HG03108 (cell line): ENCODE results near the gene ZC4H2.
"Not testable (repeated sequence)": the region's sequence is repeated elsewhere in the genome, so short reads cannot be mapped to it uniquely, and the experiment has no call there.

Source experiments
- ATAC-seq: cut with Tn5 transposase; IDR thresholded peaks from one replicate; pipeline ENCODE4 v1.9.1; 2021; ENCODE audit warnings: moderate library complexity; ENCODE audit not compliant: unreplicated experiment

The ZC4H2 gene

GRCh38 chrX:64975989-64976672, at the start of gene ZC4H2:
ZC4H2 (minus strand) TSS chrX:64976450; CDS start chrX:64976377, 73 bp downstream.
- peak; percentile 100 for ATAC-seq

- ATAC-seq = no peak
Observed at GRCh38 chrX:65017451-65017850, 41.2 kb upstream of the ZC4H2 start.

GRCh38 chrX:65014230-65014629, 38.0 kb upstream of the ZC4H2 start:
- no peak for ATAC-seq

- no peak for ATAC-seq
Observed at GRCh38 chrX:65009459-65009858, 33.2 kb upstream of the ZC4H2 start.

- not testable (repeated sequence) for ATAC-seq
Observed at GRCh38 chrX:65002208-65002607, 26.0 kb upstream of the ZC4H2 start.

- no peak for ATAC-seq
Observed at GRCh38 chrX:64996805-64997204, 20.6 kb upstream of the ZC4H2 start.

- no peak for ATAC-seq
Observed at GRCh38 chrX:64994131-64994798, 18.0 kb upstream of the ZC4H2 start.

GRCh38 chrX:64977830-64978229, 1.6 kb upstream of the ZC4H2 start:
- ATAC-seq = no peak

GRCh38 chrX:64977051-64977450, 801 bp upstream of the ZC4H2 start:
- ATAC-seq = no peak

- ATAC-seq = peak; percentile 13
Observed at GRCh38 chrX:64976673-64977040, 407 bp upstream of the ZC4H2 start.

GRCh38 chrX:64975491-64975890, 759 bp downstream of the ZC4H2 start:
- no peak for ATAC-seq

- no peak for ATAC-seq
Observed at GRCh38 chrX:64925480-64925879, 50.8 kb downstream of the ZC4H2 start.

GRCh38 chrX:64908121-64908520, 68.1 kb downstream of the ZC4H2 start:
- no peak for ATAC-seq

GRCh38 chrX:64894454-64895038, 81.7 kb downstream of the ZC4H2 start:
- no peak for ATAC-seq

- no peak for ATAC-seq
Observed at GRCh38 chrX:64885850-64886249, 90.4 kb downstream of the ZC4H2 start.

- not testable (repeated sequence) for ATAC-seq
Observed at GRCh38 chrX:64878709-64879108, 97.5 kb downstream of the ZC4H2 start.

- ATAC-seq = no peak
Observed at GRCh38 chrX:64867217-64867616, 109.0 kb downstream of the ZC4H2 start.
